IMR-90 (cell line): ENCODE data around the gene MGLL. TPM values are rescaled to one million over a fixed set of nuclear protein-coding genes. Genes with fewer than 3 reads are reported as not detected.

Experiments
- ATAC-seq: fragments of 200-7000 bp; cut with Tn5 transposase; 2 replicates; pipeline ENCODE4 v1.9.1; 2020; ENCODE audit warnings: low read depth, mild to moderate bottlenecking, moderate library complexity
- BruUV-seq: library from RNA; stranded (reverse); fragments of 400-500 nt; replicated peaks from 2 replicates; lab custom pipeline; 2021; lab: Mats Ljungman, UMichigan
- CTCF ChIA-PET: fragments of 300-600 bp; formaldehyde crosslinking; extraction: SDS; loops from one replicate; lab custom pipeline; 2021; ENCODE audit warnings: antibody characterized with exemption; lab: Yijun Ruan, JAX
- POLR2A ChIA-PET: fragments of 300-600 bp; sonication (Branson Sonifier 250); formaldehyde crosslinking; loops from one replicate; lab custom pipeline; 2022; ENCODE audit warnings: antibody characterized with exemption; ENCODE audit not compliant: unreplicated experiment; lab: Charles Lee
- DNase-seq: peaks from one replicate; pipeline ENCODE4 v3.0.0; 2013
- H2AFZ ChIP-seq: replicated peaks from 2 replicates; pipeline ENCODE3; 2013; ENCODE audit warnings: low read length, mild to moderate bottlenecking; ENCODE audit not compliant: poor library complexity
- H2AK5ac ChIP-seq: 2 replicates; pipeline ENCODE4 v1.6.1; 2013; ENCODE audit warnings: low read depth, low read length, inconsistent platforms
- H2AK9ac ChIP-seq: replicated peaks from 2 replicates; pipeline ENCODE3; 2013; ENCODE audit warnings: mild to moderate bottlenecking, low read depth, low read length, moderate library complexity; ENCODE audit not compliant: poor library complexity
- H2BK120ac ChIP-seq: 2 replicates; pipeline ENCODE4 v1.6.1; 2013; ENCODE audit warnings: low read depth, low read length, inconsistent platforms
- H2BK15ac ChIP-seq: 3 replicates; pipeline ENCODE4 v1.6.1; 2013; ENCODE audit warnings: low read depth, low read length, inconsistent platforms
- H2BK20ac ChIP-seq: 2 replicates; pipeline ENCODE4 v1.6.1; 2013; ENCODE audit warnings: low read depth, mild to moderate bottlenecking, inconsistent platforms, low read length, moderate library complexity
- H2BK5ac ChIP-seq: 2 replicates; pipeline ENCODE4 v1.6.1; 2013; ENCODE audit warnings: mild to moderate bottlenecking, low read depth, low read length, inconsistent platforms; ENCODE audit not compliant: poor library complexity, severe bottlenecking
- H3K14ac ChIP-seq: replicated peaks from 2 replicates; pipeline ENCODE4 v1.6.1; 2013; ENCODE audit warnings: low read depth, low read length, inconsistent platforms
- H3K18ac ChIP-seq: 2 replicates; pipeline ENCODE4 v1.6.1; 2013; ENCODE audit warnings: low read depth, low read length, control low read depth
- H3K23ac ChIP-seq: 2 replicates; pipeline ENCODE4 v1.6.1; 2013; ENCODE audit warnings: low read depth, low read length, inconsistent platforms
- H3K27ac ChIP-seq: 2 replicates; pipeline ENCODE4 v1.5.1; 2013; ENCODE audit warnings: mild to moderate bottlenecking, control low read depth, low read length; ENCODE audit not compliant: insufficient read depth
- H3K27me3 ChIP-seq: 2 replicates; pipeline ENCODE4 v1.6.1; 2013; ENCODE audit warnings: low read length; ENCODE audit not compliant: control insufficient read depth, insufficient read depth
- H3K36me3 ChIP-seq: 2 replicates; pipeline ENCODE4 v1.6.1; 2013; ENCODE audit warnings: low read length, mixed read lengths; ENCODE audit not compliant: control insufficient read depth, insufficient read depth
- H3K4ac ChIP-seq: 2 replicates; pipeline ENCODE4 v1.6.1; 2013; ENCODE audit warnings: low read depth, low read length, inconsistent platforms
- H3K4me1 ChIP-seq: 2 replicates; pipeline ENCODE4 v1.6.1; 2013; ENCODE audit warnings: low read length, mixed read lengths; ENCODE audit not compliant: control insufficient read depth, insufficient read depth
- H3K4me2 ChIP-seq: 2 replicates; pipeline ENCODE4 v1.6.1; 2013; ENCODE audit warnings: low read depth, mild to moderate bottlenecking, control low read depth, low read length, moderate library complexity
- H3K4me3 ChIP-seq: 2 replicates; pipeline ENCODE4 v1.5.1; 2013; ENCODE audit warnings: low read depth, mild to moderate bottlenecking, control low read depth, low read length, moderate library complexity; ENCODE audit not compliant: insufficient read depth
- H3K56ac ChIP-seq: 2 replicates; pipeline ENCODE4 v1.6.1; 2013; ENCODE audit warnings: low read length, inconsistent platforms; ENCODE audit not compliant: insufficient read depth; ENCODE audit errors: extremely low read depth
- H3K79me1 ChIP-seq, 2 experiments: 2 replicates each; pipeline ENCODE4 v1.6.1; 2013; ENCODE audit warnings: low read length in 2 of 2, inconsistent platforms in 1 of 2, low read depth in 1 of 2
- H3K9ac ChIP-seq: 2 replicates; pipeline ENCODE4 v1.6.1; 2013; ENCODE audit warnings: low read depth, low read length, control low read depth
- H3K9me1 ChIP-seq: 2 replicates; pipeline ENCODE4 v1.6.1; 2013; ENCODE audit warnings: low read length, inconsistent platforms; ENCODE audit not compliant: insufficient read depth
- H3K9me3 ChIP-seq: 2 replicates; pipeline ENCODE4 v1.6.1; 2013; ENCODE audit warnings: low read length; ENCODE audit not compliant: control insufficient read depth, insufficient read depth
- H4K20me1 ChIP-seq: 2 replicates; pipeline ENCODE4 v1.6.1; 2013; ENCODE audit warnings: low read length, inconsistent platforms; ENCODE audit not compliant: insufficient read depth
- H4K5ac ChIP-seq: 2 replicates; pipeline ENCODE4 v1.6.1; 2013; ENCODE audit warnings: mild to moderate bottlenecking, low read depth, low read length, control low read depth
- H4K8ac ChIP-seq, 2 experiments: 2 replicates each; pipeline ENCODE4 v1.6.1; 2013; ENCODE audit warnings: low read depth in 2 of 2, low read length in 2 of 2, control low read depth in 1 of 2, inconsistent platforms in 1 of 2
- H4K91ac ChIP-seq: 2 replicates; pipeline ENCODE4 v1.6.1; 2013; ENCODE audit warnings: low read depth, low read length, inconsistent platforms; ENCODE audit not compliant: insufficient read depth
- BHLHE40 ChIP-seq: fragments of 150-350 bp; IDR thresholded peaks from 2 replicates; pipeline ENCODE4 v1.6.1; 2016; ENCODE audit warnings: mild to moderate bottlenecking, low read depth, low read length
- CEBPB ChIP-seq: IDR thresholded peaks from 2 replicates; pipeline ENCODE4 v1.6.1; 2012; ENCODE audit warnings: low read depth, low read length, improper control_type of control experiment
- CHD1 ChIP-seq: IDR thresholded peaks from 2 replicates; pipeline ENCODE4 v1.6.1; 2012; ENCODE audit warnings: low read depth, low read length, improper control_type of control experiment
- FOS ChIP-seq: fragments of 150-350 bp; IDR thresholded peaks from 2 replicates; pipeline ENCODE4 v1.6.1; 2016; ENCODE audit warnings: low read depth, low read length
- MAFK ChIP-seq: IDR thresholded peaks from 2 replicates; pipeline ENCODE4 v1.6.1; 2012; ENCODE audit warnings: low read depth, low read length, improper control_type of control experiment
- MAZ ChIP-seq: IDR thresholded peaks from 2 replicates; pipeline ENCODE4 v1.6.1; 2012; ENCODE audit warnings: low read depth, mild to moderate bottlenecking, low read length, improper control_type of control experiment, moderate library complexity, borderline replicate concordance
- POLR2A ChIP-seq: IDR thresholded peaks from 2 replicates; pipeline ENCODE4 v1.6.1; 2012; ENCODE audit warnings: mild to moderate bottlenecking, low read depth, low read length
- RAD21 ChIP-seq: IDR thresholded peaks from 2 replicates; pipeline ENCODE4 v1.6.1; 2012; ENCODE audit warnings: low read length, improper control_type of control experiment
- RCOR1 ChIP-seq: IDR thresholded peaks from 2 replicates; pipeline ENCODE4 v1.6.1; 2012; ENCODE audit warnings: mild to moderate bottlenecking, low read length, improper control_type of control experiment; ENCODE audit not compliant: insufficient replicate concordance
- RFX5 ChIP-seq: IDR thresholded peaks from 2 replicates; pipeline ENCODE4 v1.8.0; 2012; ENCODE audit warnings: low read depth, mild to moderate bottlenecking, low read length, moderate library complexity
- SMC3 ChIP-seq: fragments of 150-350 bp; IDR thresholded peaks from 2 replicates; pipeline ENCODE4 v1.6.1; 2016; ENCODE audit warnings: low read depth, mild to moderate bottlenecking, antibody characterized with exemption, low read length, moderate library complexity
- WGBS, 2 experiments: methylation state at CpG; one replicate each; pipeline versions ENCODE4 v1.1.5 to v1.1.7; 2013; ENCODE audit warnings: missing lambda C conversion rate in 2 of 2; ENCODE audit not compliant: insufficient read length in 1 of 2; ENCODE audit errors: extremely low coverage in 2 of 2; 5-methylcytosine and 5-hydroxymethylcytosine counted together
- dilution Hi-C: fragments of 300-500 bp; cut with HindIII; formaldehyde crosslinking; loops from one replicate; pipeline ENCODE4 v1.14.3; 2018; ENCODE audit warnings: low sequenced_read_pairs; ENCODE audit not compliant: unreplicated experiment
- in situ Hi-C: fragments of 300-500 bp; cut with MboI; formaldehyde crosslinking; loops from 3 replicates; pipeline ENCODE4 v1.14.3; 2019; ENCODE audit warnings: low sequenced_read_pairs, inconsistent platforms, mixed read lengths
- intact Hi-C: fragments of 100-400 bp; cut with micrococcal nuclease; formaldehyde crosslinking; loops from 2 replicates; pipeline ENCODE4 v1.10.0; 2022
- polyA plus RNA-seq, 3 experiments: library from polyadenylated mRNA; depleted of rRNA; stranded (reverse); fragments of >200 nt; gene quantifications; 2 replicates each; pipeline ENCODE4 v1.2.3, GENCODE V29; 2012; ENCODE audit warnings: low replicate concordance in 1 of 3
- total RNA-seq: library from RNA; depleted of rRNA; stranded (reverse); fragments of >200 nt; gene quantifications from 2 replicates; pipeline ENCODE4 v1.2.3, GENCODE V29; 2012
- TF ChIP-seq, protein P1 (sequence below): fragments of 150-350 bp; IDR thresholded peaks from 2 replicates; pipeline ENCODE4 v1.6.1; 2017; ENCODE audit warnings: mild to moderate bottlenecking, antibody characterized with exemption, low read length, low read depth

The MGLL gene
- total and polyA plus RNA-seq, 2 of the 4 experiments (the other 2 are of a cell fraction), result 23.7 to 60.6 TPM

DNA sequence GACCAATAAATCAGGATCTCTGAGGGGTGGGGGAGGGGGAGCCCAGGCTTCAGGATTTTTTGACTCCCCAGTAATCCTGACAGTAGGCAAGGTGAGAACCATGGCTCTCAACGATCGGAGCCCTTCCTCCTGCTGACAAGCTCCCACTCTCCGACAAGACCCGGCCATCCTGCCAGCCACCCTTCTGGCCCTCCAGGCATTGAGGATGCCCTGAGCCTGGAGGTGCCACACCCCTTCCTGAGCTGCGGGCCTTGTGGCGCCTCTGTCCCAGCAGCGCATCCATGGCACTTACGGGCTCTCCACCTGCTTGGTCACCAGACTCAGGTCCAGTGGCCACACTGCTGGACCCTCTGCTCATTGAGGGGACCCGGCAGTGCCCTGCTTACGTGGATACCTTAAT lies 46.0 kb downstream of the MGLL start:
- peak overlapping the region; percentile 44; the same call in 1 of the 2 replicates for H3K9ac ChIP-seq
- peaks cover 37% of the 10 kb centered on the region for H3K9me1 ChIP-seq
- dilution Hi-C loops, result no loop called here
- H3K4ac ChIP-seq, result peak overlapping the region; percentile 84
- peak overlapping the region; percentile 92 for H2AK9ac ChIP-seq
- intact Hi-C loops, result no loop called here
- no peaks in the 10 kb centered on the region for H3K27me3 ChIP-seq
- no TSS peak for BruUV-seq
- H4K5ac ChIP-seq, result peak overlapping the region; percentile 37; the same call in 1 of the 2 replicates
- peak overlapping the region; percentile 89 for H4K91ac ChIP-seq
- H3K36me3 ChIP-seq, result no peaks in the 10 kb centered on the region; the same call in 1 of the 2 replicates
- peaks cover 34% of the 10 kb centered on the region for H3K4me1 ChIP-seq
- peak overlapping the region; percentile 91 for H2BK120ac ChIP-seq
- peak overlapping the region; percentile 27; the same call in 1 of the 2 replicates for H3K56ac ChIP-seq
- peak overlapping the region; percentile 38 for H2AFZ ChIP-seq
- in situ Hi-C loops, result no loop called here
- peaks cover 4% of the 10 kb centered on the region for H3K9me3 ChIP-seq
- H4K8ac ChIP-seq, result peak overlapping the region; percentile 41 to 88
- WGBS, 2 experiments, result 97% methylated on average over 4 of the region's 10 CpGs; no CpG with 5 or more reads in 1 of the 2 experiments
- TF ChIP-seq CHD1, result no peak
- TF ChIP-seq MAFK, result no peak
- TF ChIP-seq RCOR1, result no peak
- TF ChIP-seq, protein P1, sequence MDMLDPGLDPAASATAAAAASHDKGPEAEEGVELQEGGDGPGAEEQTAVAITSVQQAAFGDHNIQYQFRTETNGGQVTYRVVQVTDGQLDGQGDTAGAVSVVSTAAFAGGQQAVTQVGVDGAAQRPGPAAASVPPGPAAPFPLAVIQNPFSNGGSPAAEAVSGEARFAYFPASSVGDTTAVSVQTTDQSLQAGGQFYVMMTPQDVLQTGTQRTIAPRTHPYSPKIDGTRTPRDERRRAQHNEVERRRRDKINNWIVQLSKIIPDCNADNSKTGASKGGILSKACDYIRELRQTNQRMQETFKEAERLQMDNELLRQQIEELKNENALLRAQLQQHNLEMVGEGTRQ, result no peak
- TF ChIP-seq RAD21, result no peak
- no peak for TF ChIP-seq POLR2A
- no peak for TF ChIP-seq FOS
- no peak for TF ChIP-seq BHLHE40
- TF ChIP-seq RFX5, result no peak
- TF ChIP-seq SMC3, result no peak
- TF ChIP-seq MAZ, result no peak
- no peak for TF ChIP-seq CEBPB
- no peak for ATAC-seq
- ChIA-PET CTCF (no interaction called here), POLR2A (no interaction called here)
- DNase-seq, result no peak
- H3K18ac ChIP-seq, result peak overlapping the region; percentile 30
- no peak overlapping the region for H3K4me3 ChIP-seq
- H2BK15ac ChIP-seq, result peak overlapping the region; percentile 39; the same call in 2 of the 3 replicates
- peak overlapping the region; percentile 86 for H2BK20ac ChIP-seq
- H3K4me2 ChIP-seq, result no peak overlapping the region
- peak overlapping the region; percentile 88 for H3K27ac ChIP-seq
- peaks cover 46 to 91% of the 10 kb centered on the region in 2 experiments for H3K79me1 ChIP-seq
- peak overlapping the region; percentile 97 for H2AK5ac ChIP-seq
- no peaks in the 10 kb centered on the region; the same call in 1 of the 2 replicates for H4K20me1 ChIP-seq
- peak overlapping the region; percentile 83 for H2BK5ac ChIP-seq
- H3K14ac ChIP-seq, result peak overlapping the region; percentile 73
- H3K23ac ChIP-seq, result peak overlapping the region; percentile 43; the same call in 1 of the 2 replicates
